ENCODE measurements around the gene TADA1.

TADA1 gene

DNA sequence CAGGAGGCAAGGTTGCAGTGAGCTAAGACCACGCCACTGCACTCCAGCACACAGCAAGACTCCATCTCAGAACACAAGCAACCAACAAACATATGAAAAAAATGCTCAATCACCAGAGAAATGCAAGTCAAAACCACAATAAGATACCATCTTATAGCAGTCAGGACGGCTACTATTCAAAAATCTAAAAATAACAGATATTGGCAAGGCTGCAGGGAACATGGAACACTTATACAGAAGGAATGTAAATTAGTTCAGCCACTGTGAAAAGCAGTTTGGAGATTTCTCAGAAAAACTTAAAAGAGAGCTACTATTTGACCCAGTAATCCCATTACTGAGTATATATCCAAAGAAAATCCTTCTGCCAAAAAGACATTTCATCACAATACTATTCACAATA is 64.4 kb downstream of the TADA1 start:
- H3K36me3 ChIP-seq (replicated peaks; ENCODE audit: low read depth, low read length): no peaks in the 10 kb centered on the region
- H3K27me3 ChIP-seq (ENCODE audit: low read depth, low read length): 0 out of 2 replicates have a peak, but pooled peaks cover 4% of the 10 kb centered on the region

DNA sequence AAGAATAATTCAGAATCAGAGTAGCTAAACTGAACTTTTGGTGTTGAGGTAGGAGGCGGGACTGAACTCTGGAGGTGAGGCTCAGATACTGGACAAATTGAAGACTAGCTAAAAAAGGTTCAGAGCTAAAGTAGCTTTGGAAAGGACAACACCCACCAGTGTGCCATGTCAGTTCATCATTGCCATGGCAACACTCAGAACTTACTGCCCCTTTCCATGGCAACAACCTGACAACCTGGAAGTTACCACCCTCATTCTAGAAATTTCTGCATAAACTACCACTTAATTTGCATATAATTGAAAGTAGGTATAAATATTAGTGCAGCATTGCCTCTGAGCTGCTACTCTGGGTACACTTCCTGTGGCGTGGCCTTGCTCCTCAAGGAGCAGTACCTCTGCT is 67.1 kb downstream of the TADA1 start:
- no peaks in the 10 kb centered on the region for H4K20me1 ChIP-seq (ENCODE audit: insufficient read depth, low read length)
- no peak overlapping the region for H3K4me3 ChIP-seq (ENCODE audit: low read length)
- H3K36me3 ChIP-seq (replicated peaks; ENCODE audit: low read depth, low read length): no peaks in the 10 kb centered on the region
- no peaks in the 10 kb centered on the region for H3K79me2 ChIP-seq (ENCODE audit: low read length)
- H3K4me2 ChIP-seq (ENCODE audit: low read length): no peak overlapping the region
- no peaks in the 10 kb centered on the region for H3K27me3 ChIP-seq (ENCODE audit: low read depth, low read length)
- H3K4me1 ChIP-seq (ENCODE audit: low read length): no peaks in the 10 kb centered on the region
- H3K27ac ChIP-seq (ENCODE audit: low read length): no peak overlapping the region
- H3K9ac ChIP-seq (ENCODE audit: low read length): no peak overlapping the region
- H2AFZ ChIP-seq (ENCODE audit: low read depth, low read length): no peak overlapping the region
- no peak for TF ChIP-seq EZH2phosphoT487 (IDR thresholded peaks at IDR 0.05; ENCODE audit: low read depth)
- TF ChIP-seq, protein P1, sequence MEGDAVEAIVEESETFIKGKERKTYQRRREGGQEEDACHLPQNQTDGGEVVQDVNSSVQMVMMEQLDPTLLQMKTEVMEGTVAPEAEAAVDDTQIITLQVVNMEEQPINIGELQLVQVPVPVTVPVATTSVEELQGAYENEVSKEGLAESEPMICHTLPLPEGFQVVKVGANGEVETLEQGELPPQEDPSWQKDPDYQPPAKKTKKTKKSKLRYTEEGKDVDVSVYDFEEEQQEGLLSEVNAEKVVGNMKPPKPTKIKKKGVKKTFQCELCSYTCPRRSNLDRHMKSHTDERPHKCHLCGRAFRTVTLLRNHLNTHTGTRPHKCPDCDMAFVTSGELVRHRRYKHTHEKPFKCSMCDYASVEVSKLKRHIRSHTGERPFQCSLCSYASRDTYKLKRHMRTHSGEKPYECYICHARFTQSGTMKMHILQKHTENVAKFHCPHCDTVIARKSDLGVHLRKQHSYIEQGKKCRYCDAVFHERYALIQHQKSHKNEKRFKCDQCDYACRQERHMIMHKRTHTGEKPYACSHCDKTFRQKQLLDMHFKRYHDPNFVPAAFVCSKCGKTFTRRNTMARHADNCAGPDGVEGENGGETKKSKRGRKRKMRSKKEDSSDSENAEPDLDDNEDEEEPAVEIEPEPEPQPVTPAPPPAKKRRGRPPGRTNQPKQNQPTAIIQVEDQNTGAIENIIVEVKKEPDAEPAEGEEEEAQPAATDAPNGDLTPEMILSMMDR (IDR thresholded peaks at IDR 0.05; ENCODE audit: low read depth, low read length): no peak
- no peaks in the 10 kb centered on the region for H3K9me3 ChIP-seq (ENCODE audit: insufficient read depth, low read length)

More for the DNA sequence above, 64.4 kb downstream of the TADA1 start:
- no peak overlapping the region for H3K27ac ChIP-seq (ENCODE audit: low read length)
- H3K4me2 ChIP-seq (ENCODE audit: low read length): no peak overlapping the region
- no peak for TF ChIP-seq EZH2phosphoT487 (IDR thresholded peaks at IDR 0.05; ENCODE audit: low read depth)
- TF ChIP-seq, protein P1 (IDR thresholded peaks at IDR 0.05; ENCODE audit: low read depth, low read length): no peak
- H3K9me3 ChIP-seq (ENCODE audit: insufficient read depth, low read length): no peaks in the 10 kb centered on the region
- H3K9ac ChIP-seq (ENCODE audit: low read length): no peak overlapping the region
- no peak overlapping the region for H2AFZ ChIP-seq (ENCODE audit: low read depth, low read length)
- no peaks in the 10 kb centered on the region for H3K4me1 ChIP-seq (ENCODE audit: low read length)
- no peak overlapping the region for H3K4me3 ChIP-seq (ENCODE audit: low read length)
- H3K79me2 ChIP-seq (ENCODE audit: low read length): no peaks in the 10 kb centered on the region
- H4K20me1 ChIP-seq (ENCODE audit: insufficient read depth, low read length): no peaks in the 10 kb centered on the region

All from OCI-LY3 (cell line).